Endothelial cell (in vitro differentiated cells): Measurements from ENCODE around the gene THEM5. TPM values are rescaled to one million over a fixed set of nuclear protein-coding genes. Genes with fewer than 3 reads are reported as not detected.
A peak's percentile ranks its signal among the peaks of the same experiment; 100 is the strongest.

ENCODE experiments used
- DNase-seq: peaks from one replicate; pipeline ENCODE4 v3.0.0; 2021; ENCODE audit warnings: low spot score
- H3K27ac Mint-ChIP-seq: one replicate; pipeline ENCODE4 v1.8.0; 2021; ENCODE audit warnings: mixed read lengths, inconsistent platforms; ENCODE audit not compliant: unreplicated experiment
- H3K27me3 Mint-ChIP-seq: one replicate; pipeline ENCODE4 v1.8.0; 2021; ENCODE audit warnings: mild to moderate bottlenecking, moderate library complexity, mixed read lengths, inconsistent platforms; ENCODE audit not compliant: unreplicated experiment
- H3K36me3 Mint-ChIP-seq: one replicate; pipeline ENCODE4 v1.8.0; 2021; ENCODE audit warnings: mild to moderate bottlenecking, low read depth, mixed read lengths, inconsistent platforms; ENCODE audit not compliant: unreplicated experiment
- H3K4me1 Mint-ChIP-seq: one replicate; pipeline ENCODE4 v1.8.0; 2021; ENCODE audit warnings: mild to moderate bottlenecking, mixed read lengths, inconsistent platforms; ENCODE audit not compliant: unreplicated experiment
- H3K4me3 Mint-ChIP-seq: one replicate; pipeline ENCODE4 v1.8.0; 2021; ENCODE audit warnings: mild to moderate bottlenecking, mixed read lengths, inconsistent platforms; ENCODE audit not compliant: unreplicated experiment
- H3K9me3 Mint-ChIP-seq: one replicate; pipeline ENCODE4 v1.8.0; 2021; ENCODE audit warnings: mixed read lengths, inconsistent platforms; ENCODE audit not compliant: unreplicated experiment
- total RNA-seq: library from RNA; stranded (reverse); fragmentation: NEBNext Ultra II Directional; extraction: Animal tissue kit (Norgen Biotek cat#: 25700); gene quantifications from one replicate; pipeline ENCODE4 v1.2.1, GENCODE V29; 2021; ENCODE audit not compliant: unreplicated experiment
- TF ChIP-seq, protein P1 (sequence below): fragments of 200-600 bp; sonication (generic); IDR thresholded peaks from one replicate; pipeline ENCODE4 v1.5.0; 2021; ENCODE audit warnings: antibody characterized with exemption; ENCODE audit not compliant: unreplicated experiment

The THEM5 gene
- total RNA-seq, 1 donor from 2014 or later: not detected

DNA sequence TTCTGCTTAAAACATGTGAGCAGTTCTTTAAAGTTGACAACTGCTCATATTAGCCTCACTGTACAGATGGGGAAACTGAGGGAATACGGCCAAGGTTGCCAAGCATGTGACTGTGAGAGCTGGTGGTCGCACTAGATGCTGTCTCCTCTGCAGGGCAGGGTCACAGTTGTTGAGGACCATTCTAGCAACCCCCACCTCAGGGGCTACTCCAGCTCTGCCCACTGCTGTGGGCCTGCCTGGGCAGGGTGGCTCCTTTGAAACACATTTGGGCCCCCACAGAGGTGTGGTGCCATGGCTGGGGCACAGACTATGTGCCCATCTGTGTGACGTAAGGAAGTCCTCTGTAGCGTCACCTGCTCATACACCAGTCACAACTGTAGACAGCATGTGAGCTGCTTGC is 779 bp downstream of the THEM5 start:
- no peak for DNase-seq
- TF ChIP-seq, protein P1, sequence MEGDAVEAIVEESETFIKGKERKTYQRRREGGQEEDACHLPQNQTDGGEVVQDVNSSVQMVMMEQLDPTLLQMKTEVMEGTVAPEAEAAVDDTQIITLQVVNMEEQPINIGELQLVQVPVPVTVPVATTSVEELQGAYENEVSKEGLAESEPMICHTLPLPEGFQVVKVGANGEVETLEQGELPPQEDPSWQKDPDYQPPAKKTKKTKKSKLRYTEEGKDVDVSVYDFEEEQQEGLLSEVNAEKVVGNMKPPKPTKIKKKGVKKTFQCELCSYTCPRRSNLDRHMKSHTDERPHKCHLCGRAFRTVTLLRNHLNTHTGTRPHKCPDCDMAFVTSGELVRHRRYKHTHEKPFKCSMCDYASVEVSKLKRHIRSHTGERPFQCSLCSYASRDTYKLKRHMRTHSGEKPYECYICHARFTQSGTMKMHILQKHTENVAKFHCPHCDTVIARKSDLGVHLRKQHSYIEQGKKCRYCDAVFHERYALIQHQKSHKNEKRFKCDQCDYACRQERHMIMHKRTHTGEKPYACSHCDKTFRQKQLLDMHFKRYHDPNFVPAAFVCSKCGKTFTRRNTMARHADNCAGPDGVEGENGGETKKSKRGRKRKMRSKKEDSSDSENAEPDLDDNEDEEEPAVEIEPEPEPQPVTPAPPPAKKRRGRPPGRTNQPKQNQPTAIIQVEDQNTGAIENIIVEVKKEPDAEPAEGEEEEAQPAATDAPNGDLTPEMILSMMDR: no peak
- Mint-ChIP-seq H3K4me1 (peaks cover 29% of the 10 kb centered on the region), H3K27ac (no peak overlapping the region), H3K27me3 (peaks cover 8% of the 10 kb centered on the region), H3K9me3 (no peaks in the 10 kb centered on the region), H3K36me3 (peaks cover 3% of the 10 kb centered on the region), H3K4me3 (no peak overlapping the region)

DNA sequence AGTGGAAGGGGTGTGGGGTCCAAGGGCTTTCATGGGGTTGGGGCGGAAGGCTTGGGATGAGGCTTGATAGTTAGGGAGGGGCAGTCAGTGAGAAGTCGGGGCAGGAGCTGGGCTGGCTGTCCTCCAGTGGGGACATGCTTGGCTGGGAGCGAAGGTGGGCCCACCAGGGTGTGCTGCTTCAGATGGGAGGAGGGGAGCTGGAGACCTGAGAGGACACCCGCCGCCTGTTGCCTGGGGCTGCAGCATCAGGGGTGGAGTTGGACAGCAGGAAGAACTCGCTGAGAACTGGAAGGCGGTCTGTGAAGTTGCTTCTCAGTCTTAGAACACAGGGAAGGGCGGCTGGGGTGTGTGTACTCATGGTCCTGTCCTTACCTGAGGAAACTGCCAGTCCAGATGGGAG is 1.6 kb downstream of the THEM5 start:
- TF ChIP-seq, protein P1: no peak
- no peak overlapping the region for H3K4me3 Mint-ChIP-seq
- no peaks in the 10 kb centered on the region for H3K36me3 Mint-ChIP-seq
- no peaks in the 10 kb centered on the region for H3K9me3 Mint-ChIP-seq
- DNase-seq: no peak
- peaks cover 27% of the 10 kb centered on the region for H3K4me1 Mint-ChIP-seq
- H3K27me3 Mint-ChIP-seq: peaks cover 8% of the 10 kb centered on the region
- H3K27ac Mint-ChIP-seq: no peak overlapping the region

DNA sequence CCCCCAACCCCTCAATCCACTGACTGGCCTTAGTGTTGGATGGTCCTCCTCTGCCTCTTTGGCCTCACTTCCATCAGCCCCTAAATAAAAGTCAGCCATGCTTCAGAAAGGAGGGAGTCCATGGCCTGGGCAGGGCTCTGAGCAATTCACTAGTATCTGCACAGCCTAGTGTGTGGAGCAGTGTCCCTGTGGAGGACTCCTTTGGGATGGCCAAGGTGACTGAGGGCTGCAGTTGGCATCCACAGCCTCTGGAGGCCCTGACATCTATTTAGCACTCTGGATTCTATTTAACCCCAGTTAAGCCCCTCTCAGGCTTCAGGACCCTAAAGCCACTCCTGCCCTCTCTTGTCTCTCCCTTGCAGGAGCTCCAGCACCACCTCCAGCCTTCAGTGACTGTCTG is 3.6 kb downstream of the THEM5 start:
- H3K36me3 Mint-ChIP-seq: peaks cover 3% of the 10 kb centered on the region
- TF ChIP-seq, protein P1: no peak
- H3K9me3 Mint-ChIP-seq: no peaks in the 10 kb centered on the region
- H3K4me1 Mint-ChIP-seq: peaks cover 34% of the 10 kb centered on the region
- H3K27ac Mint-ChIP-seq: no peak overlapping the region
- no peak overlapping the region for H3K4me3 Mint-ChIP-seq
- DNase-seq: no peak
- peaks cover 10% of the 10 kb centered on the region for H3K27me3 Mint-ChIP-seq

DNA sequence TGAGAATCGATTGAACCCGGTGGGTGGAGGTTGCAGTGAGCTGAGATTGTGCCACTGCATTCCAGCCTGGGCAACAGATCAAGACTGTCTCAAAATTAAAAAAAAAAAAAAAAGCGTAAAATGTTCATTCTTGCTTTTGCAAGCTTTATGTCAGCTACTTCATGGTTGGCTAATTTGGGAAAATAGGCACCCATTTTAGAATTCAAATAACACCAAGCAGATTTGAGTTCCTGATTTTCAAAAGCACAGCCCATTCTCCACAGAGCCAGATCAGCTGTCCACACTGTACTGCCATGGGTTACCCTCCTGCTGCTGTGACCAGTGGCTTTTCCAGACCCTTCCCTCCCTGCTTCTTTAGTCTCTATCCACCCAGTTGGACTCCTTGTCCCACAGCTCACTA is 4.4 kb downstream of the THEM5 start:
- Mint-ChIP-seq H3K27me3 (peaks cover 11% of the 10 kb centered on the region), H3K4me1 (peaks cover 41% of the 10 kb centered on the region), H3K36me3 (peaks cover 10% of the 10 kb centered on the region), H3K4me3 (no peak overlapping the region), H3K27ac (peak overlapping the region; percentile 49), H3K9me3 (no peaks in the 10 kb centered on the region)
- no peak for DNase-seq
- TF ChIP-seq, protein P1: no peak

DNA sequence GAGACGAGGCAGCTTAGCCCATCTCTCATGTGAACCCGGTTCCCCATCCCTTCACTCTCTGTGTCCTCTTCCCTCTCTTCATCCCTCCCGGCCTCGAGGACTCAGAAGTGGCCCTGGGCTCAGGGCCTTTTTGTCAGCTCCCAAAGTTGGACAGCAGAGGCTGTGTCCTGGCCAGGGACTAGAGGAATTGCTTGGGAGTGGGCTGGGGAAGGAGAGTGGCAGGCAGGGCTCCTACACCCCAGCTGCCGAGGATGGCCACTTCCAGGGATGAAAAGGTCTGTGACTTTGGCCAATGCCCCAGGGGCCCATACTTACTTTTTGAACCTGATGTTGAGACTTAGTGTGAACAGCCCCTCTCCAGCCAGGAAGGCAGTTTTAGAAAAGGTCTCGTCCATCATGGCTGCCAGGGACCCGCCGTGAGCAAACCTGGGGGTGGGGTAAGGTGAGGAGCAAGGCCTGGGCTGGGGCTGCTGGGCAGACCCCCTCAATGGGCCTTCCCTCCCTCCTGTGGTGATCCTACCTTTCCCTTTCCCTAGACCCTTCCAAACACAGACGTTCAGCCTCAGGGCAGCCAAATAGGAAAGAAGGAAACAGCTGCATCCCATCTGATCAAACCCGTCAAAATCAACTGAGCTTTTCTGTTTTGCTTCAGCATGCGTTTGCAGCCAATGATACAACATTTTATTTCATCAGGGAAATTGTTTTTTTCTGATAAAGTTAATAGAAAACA is 5.5 kb downstream of the THEM5 start:
- no peak for DNase-seq
- H3K4me3 Mint-ChIP-seq: no peak overlapping the region
- peaks cover 11% of the 10 kb centered on the region for H3K27me3 Mint-ChIP-seq
- H3K4me1 Mint-ChIP-seq: peaks cover 41% of the 10 kb centered on the region
- TF ChIP-seq, protein P1: no peak
- peaks cover 10% of the 10 kb centered on the region for H3K36me3 Mint-ChIP-seq
- peak overlapping the region; percentile 21 for H3K27ac Mint-ChIP-seq
- no peaks in the 10 kb centered on the region for H3K9me3 Mint-ChIP-seq
